Measurements from ENCODE around the gene IRX3.

The IRX3 gene

GRCh38 chr16:54290833-54291655 is 4.5 kb upstream of the IRX3 start:
- no peak for DNase-seq (ENCODE audit: low read depth)

DNA sequence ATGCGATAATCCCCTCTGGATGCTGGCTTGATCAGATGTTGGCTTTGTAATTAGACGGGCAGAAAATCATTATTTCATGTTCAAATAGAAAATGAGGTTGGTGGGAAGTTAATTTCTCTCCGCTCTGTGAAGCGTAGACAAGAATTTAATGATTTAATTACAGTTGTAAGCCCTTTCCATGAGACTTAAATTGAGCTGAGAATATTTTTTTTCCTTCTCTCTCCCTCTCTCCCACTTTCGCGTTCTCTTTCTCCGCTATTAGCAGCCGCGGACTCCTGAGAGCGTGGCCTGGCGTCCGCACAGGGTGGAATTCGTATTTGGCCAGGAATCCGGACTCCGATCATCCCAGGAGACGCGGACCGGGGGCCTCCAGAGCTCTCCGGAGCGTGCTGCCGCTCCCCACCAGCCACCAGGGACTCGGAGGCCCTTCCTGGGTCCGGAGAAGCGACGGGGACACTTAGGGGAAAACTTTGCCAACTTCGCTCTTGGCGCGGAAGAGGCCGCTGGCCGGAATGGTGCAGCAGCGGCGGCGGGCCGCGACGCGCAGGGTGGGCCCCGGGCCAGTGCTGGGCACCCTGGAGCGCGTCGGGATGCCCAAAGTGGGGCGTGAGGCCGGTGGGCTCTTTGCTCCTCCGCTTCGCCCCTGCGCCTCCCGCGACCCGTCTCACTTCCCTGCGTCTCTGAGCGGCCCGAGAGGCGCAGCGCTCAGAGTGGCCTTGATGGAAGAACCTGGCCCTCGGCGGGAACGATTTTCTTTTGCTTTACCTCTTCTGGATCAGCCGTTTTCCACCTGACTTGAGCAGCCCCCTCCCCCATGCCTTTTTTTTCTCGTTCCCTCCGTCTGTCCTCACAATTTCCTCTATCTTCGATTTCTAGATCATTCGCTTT is 3.6 kb upstream of the IRX3 start:
- DNase-seq (ENCODE audit: low read depth): no peak

- DNase-seq (ENCODE audit: low read depth): no peak
Measured at GRCh38 chr16:54289242-54289944, 2.8 kb upstream of the IRX3 start.

- DNase-seq (ENCODE audit: low read depth): no peak
Measured at GRCh38 chr16:54288835-54289241, 2.3 kb upstream of the IRX3 start.

GRCh38 chr16:54288030-54288834 is 1.6 kb upstream of the IRX3 start:
- DNase-seq (ENCODE audit: low read depth): no peak

GRCh38 chr16:54287131-54288029 is 793 bp upstream of the IRX3 start:
- DNase-seq (ENCODE audit: low read depth): no peak

DNA sequence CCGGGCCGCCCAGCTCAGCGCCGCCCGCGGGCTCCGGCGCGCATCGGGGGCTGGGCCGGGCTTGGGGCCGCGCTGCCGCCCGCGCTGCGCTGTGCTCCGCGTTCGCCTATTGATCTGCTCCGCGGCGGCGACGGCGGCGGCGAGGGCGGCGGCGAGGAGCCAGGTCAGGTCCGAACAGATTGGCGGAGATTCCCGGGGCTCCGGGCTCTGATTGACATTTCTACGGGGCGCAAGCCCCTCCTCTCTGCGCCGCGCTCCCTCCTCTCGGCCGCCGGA is 559 bp downstream of the IRX3 start:
- no peak for DNase-seq (ENCODE audit: low read depth)

- no peak for DNase-seq (ENCODE audit: low read depth)
Measured at GRCh38 chr16:54285414-54286089, 1.0 kb downstream of the IRX3 start.

DNA sequence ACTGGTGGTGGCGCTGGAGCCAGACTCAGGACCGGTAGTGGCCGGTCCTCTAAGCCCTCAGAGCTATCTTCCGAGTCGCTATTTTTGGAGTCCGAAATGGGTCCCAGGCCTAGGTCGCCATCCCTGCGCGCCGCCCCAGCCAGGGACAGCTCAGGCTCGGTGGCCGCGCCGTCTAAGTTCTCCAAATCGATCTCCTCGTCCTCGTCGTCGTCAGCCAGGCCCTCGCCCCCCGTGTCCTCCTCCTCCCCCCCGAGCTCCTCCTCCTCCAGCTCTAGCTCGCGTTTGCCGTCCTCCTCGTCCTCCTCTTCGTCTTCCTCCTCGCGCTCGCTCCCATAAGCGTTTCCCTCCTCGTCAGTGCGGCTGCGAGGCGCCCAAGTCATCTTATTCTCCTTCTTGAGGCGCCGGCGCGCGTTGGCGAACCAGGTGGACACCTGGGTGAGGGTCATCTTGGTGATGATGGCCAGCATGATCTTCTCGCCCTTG is 1.6 kb downstream of the IRX3 start:
- DNase-seq (ENCODE audit: low read depth): no peak

GRCh38 chr16:54284319-54284930 is 2.2 kb downstream of the IRX3 start:
- no peak for DNase-seq (ENCODE audit: low read depth)

DNA sequence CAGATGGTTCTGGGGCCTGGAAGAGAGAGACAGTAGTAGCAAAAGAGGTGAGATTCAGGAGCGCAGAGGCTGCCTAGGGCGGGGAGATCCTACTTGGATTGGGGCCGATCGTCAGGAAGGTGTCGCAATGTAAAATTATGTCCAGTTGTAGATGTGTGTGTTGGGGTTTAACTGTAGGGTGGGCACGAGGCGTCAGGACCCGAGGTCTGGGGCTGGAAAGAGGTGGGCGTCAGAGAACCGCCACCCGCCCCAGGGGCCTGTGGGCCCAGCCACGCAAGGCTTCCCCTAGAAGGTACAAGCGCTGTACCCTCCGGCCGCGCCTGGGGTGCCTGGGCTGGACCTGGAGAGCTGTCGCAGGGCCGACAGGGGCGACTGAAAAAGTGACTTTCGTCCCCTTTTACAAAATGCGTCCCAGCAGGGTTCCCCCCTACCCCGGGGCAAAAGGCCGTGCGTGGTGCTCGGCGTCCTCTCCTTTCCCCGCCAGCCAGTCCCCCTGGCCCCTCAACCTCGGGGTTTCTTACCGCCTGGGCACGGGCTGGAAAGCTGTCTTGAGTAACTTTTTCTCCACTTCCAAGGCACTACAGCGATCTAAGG is 2.8 kb downstream of the IRX3 start:
- DNase-seq (ENCODE audit: low read depth): no peak

DNA sequence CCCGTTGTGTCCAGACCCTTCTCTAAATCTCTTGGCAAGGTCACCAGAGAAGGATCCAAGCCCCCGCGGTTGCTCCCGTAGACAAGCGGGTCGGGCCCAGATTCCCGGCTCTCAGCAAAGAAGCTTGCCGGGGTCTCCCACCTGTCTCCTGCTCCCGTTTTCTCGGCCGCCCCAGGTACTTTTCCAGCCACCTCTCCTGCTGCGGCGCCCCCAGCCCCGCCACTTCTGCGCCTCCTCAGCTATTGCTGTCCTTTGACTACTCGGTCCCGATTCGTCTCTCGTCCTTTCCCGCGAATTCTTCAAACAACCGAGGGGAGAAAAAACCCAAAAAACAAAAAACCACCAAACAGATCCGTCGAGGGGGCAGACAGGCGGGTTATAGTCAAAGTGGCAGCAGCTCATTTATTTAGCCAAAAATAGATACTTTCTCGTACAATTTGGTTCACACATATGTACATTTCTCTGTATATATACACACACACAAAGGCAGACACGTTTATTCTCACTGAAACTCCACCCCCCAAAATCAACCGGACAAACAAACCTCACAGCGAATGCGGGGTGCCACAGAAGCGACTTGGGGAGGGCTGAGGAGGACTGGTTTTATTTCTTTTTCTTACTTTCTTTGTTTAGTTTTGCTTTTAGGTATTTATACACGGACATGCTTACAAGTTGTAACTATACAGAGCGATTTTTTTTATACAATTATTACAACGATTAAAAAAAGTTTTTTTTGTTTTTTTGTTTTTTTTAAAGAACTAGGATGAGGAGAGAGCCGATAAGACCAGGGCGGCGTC is 3.5 kb downstream of the IRX3 start:
- DNase-seq (ENCODE audit: low read depth): no peak

DNA sequence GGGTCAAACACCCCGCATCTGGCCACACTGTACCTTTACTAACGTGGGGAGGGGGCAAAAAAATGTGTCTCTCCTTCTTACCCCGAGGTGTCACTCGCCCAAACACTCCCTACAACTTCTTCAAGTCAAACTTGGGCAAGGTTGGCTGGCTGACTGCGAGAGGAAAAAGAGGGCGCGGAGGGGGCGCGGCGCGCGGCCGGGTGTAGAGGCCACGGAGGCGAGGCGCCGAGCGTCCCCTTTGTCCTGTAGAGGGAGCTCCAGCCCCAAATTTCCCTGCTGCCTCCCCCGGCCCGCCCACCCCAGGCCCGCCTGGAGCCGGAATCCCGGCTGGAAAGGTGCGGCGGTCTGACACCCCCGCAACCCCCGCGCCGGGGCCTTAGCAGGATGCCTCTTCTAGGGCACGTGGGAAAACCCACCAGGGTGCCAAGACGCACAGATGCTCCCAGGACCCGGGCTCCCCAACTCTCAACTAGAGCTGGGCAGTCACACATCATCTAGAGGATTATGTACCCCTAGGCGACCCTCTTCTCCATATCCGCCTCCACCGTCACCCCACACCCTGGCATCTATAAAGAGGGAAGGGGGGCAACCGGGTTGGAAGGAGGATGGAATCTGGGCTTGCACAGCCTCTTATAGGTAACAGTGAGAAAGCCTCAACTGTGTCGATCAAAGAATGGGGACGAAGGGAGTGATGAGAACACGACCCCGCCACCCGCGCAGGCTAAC is 4.2 kb downstream of the IRX3 start:
- no peak for DNase-seq (ENCODE audit: low read depth)

- no peak for DNase-seq (ENCODE audit: low read depth)
Measured at GRCh38 chr16:54281535-54282201, 4.9 kb downstream of the IRX3 start.

- DNase-seq (ENCODE audit: low read depth): no peak
Measured at GRCh38 chr16:54280751-54281150, 5.8 kb downstream of the IRX3 start.

DNA sequence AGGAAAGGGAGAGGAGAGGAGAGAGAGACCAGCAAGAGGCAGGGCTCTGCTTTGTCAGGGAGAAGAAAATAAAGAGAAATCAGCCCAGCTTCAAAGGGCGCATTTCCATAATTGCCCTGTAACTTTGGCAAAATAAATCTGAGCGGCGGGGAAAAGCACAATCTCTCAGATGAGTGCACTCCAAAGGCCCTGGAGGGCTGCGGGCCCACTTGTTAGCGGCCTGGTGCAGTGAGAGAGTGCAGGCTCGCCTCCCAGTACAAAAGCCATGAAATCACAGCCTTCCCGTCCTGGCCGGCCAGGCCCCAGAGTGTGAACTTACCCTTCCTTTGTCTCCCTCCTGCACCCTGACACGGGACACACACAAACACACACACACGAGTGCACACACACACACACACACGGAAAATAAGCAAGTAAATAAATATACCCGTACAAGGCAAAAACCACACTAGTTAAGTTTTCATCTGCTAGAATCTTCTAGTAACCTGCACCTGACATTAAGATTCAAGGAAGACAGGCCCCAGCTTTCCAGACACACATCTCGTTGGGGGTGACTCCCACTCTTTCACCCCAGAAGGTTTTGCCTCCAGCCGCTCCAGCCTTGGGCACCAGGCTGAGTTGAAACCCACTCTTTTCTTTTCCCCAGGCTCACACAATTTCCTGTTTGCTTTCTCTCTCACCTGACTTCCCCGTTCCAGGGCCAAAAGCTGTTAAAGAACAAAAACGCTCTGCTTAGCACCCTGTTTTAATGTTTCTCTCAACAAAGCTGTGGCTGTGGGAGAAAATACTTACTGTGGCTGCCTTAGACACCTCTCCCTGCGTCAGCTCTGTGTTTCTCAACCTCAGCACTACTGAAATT is 8.5 kb downstream of the IRX3 start:
- DNase-seq (ENCODE audit: low read depth): no peak
